K562 (cell line): ENCODE results near the gene PIK3CD. TPM values are rescaled to one million over a fixed set of nuclear protein-coding genes. Genes with fewer than 3 reads are reported as not detected.

Source experiments
- ARID1B ChIP-seq: fragments of 450-650 bp; IDR thresholded peaks from 2 replicates; pipeline ENCODE4 v1.6.1; 2016; ENCODE audit warnings: antibody characterized with exemption, mild to moderate bottlenecking, inconsistent platforms
- BCL6 ChIP-seq: fragments of 250-450 bp; sonication (Bioruptor Pico); IDR thresholded peaks from 2 replicates; pipeline ENCODE4 v1.4.0; 2020
- GTF2A2 ChIP-seq: IDR thresholded peaks from 2 replicates; pipeline ENCODE4 v1.6.1; 2016; ENCODE audit warnings: mild to moderate bottlenecking, missing genetic modification characterization, missing compliant biosample characterization
- MECOM ChIP-seq: fragments of 250-450 bp; sonication (Bioruptor Pico); IDR thresholded peaks from 2 replicates; pipeline ENCODE4 v1.8.0; 2022; ENCODE audit warnings: inconsistent platforms
- SMARCA4 ChIP-seq: fragments of 450-650 bp; IDR thresholded peaks from 2 replicates; pipeline ENCODE4 v1.6.1; 2016
- TCFL5 ChIP-seq: fragments of 250-450 bp; sonication (Bioruptor Pico); conservative IDR thresholded peaks from 2 replicates; pipeline ENCODE4 v1.6.1; 2021; ENCODE audit warnings: mild to moderate bottlenecking, moderate library complexity, matching md5 sums
- ZNF133 ChIP-seq: fragments of 250-450 bp; sonication (Bioruptor Pico); IDR thresholded peaks from 2 replicates; pipeline ENCODE4 v1.4.0; 2020; ENCODE audit warnings: mild to moderate bottlenecking
- ZNF354B ChIP-seq: fragments of 250-450 bp; sonication (Bioruptor Pico); IDR thresholded peaks from 2 replicates; pipeline ENCODE4 v1.4.0; 2020
- ZNF507 ChIP-seq: conservative IDR thresholded peaks from 2 replicates; pipeline ENCODE4 v1.6.1; 2017; ENCODE audit warnings: missing genetic modification characterization, missing compliant biosample characterization
- polyA plus RNA-seq, 8 experiments: library from polyadenylated mRNA; depleted of rRNA in 4 of 8; stranded (reverse) in 5 of 8; unstranded in 3 of 8; fragments of >200 nt; fragmentation: Nextera tagmentation in 2 of 8; fragmentation: Illumina TruSeq in 1 of 8; extraction: Ambion mirVana in 2 of 8; extraction: Trizol in 1 of 8; gene quantifications; 2 replicates each; pipeline versions ENCODE4 v1.2.1 to v1.2.3, GENCODE V29; 2011 to 2014; ENCODE audit warnings: inconsistent platforms in 1 of 8, missing spikeins in 1 of 8
- total RNA-seq, 7 experiments: library from RNA; depleted of rRNA in 6 of 7; stranded (reverse); fragments of >200 nt in 6 of 7; fragmentation: Illumina TruSeq in 2 of 7; extraction: Trizol in 2 of 7; gene quantifications; 2 replicates each; pipeline versions ENCODE4 v1.2.1 to v1.2.3, GENCODE V29; 2011 to 2021; ENCODE audit warnings: low replicate concordance in 1 of 7
- TF ChIP-seq, protein P1 (sequence below), 3 experiments: IDR thresholded peaks in 2 of 3; conservative IDR thresholded peaks in 1 of 3; 2 replicates each; pipeline ENCODE4 v1.5.1; 2011 to 2012; ENCODE audit warnings: low read length in 3 of 3, mild to moderate bottlenecking in 3 of 3, control low read depth in 2 of 3, improper control_type of control experiment in 1 of 3, inconsistent platforms in 1 of 3, low read depth in 1 of 3, mixed read lengths in 1 of 3, moderate library complexity in 1 of 3; ENCODE audit not compliant: insufficient read depth in 2 of 3
- TF ChIP-seq, protein P2 (sequence below): fragments of 450-650 bp; formaldehyde crosslinking; IDR thresholded peaks from 2 replicates; pipeline ENCODE4 v1.4.0; 2020; ENCODE audit warnings: mild to moderate bottlenecking, moderate library complexity
- TF ChIP-seq, protein P3 (sequence below): fragments of 450-650 bp; formaldehyde crosslinking; IDR thresholded peaks from 2 replicates; pipeline ENCODE4 v1.4.0; 2022; ENCODE audit warnings: missing genetic modification characterization
- TF ChIP-seq, protein P4 (sequence below), 2 experiments: fragments of 450-650 bp in 1 of 2; sonication (generic) in 1 of 2; formaldehyde crosslinking in 1 of 2; IDR thresholded peaks in 1 of 2; conservative IDR thresholded peaks in 1 of 2; 2 replicates each; pipeline versions ENCODE4 v1.6.1 to v1.8.1; 2016 to 2023; ENCODE audit warnings: mild to moderate bottlenecking in 2 of 2, moderate library complexity in 2 of 2, inconsistent platforms in 1 of 2, missing genetic modification reagents in 1 of 2
- TF ChIP-seq, protein P5 (sequence below), 3 experiments: fragments of 200-800 bp in 1 of 3; sonication (Bioruptor generic) in 1 of 3; sonication (generic) in 1 of 3; formaldehyde crosslinking in 1 of 3; IDR thresholded peaks; 2 replicates each; pipeline versions ENCODE4 v1.6.1 to v1.8.0; 2016 to 2022; ENCODE audit warnings: mild to moderate bottlenecking in 2 of 3, missing compliant biosample characterization in 2 of 3, missing genetic modification characterization in 2 of 3, missing genetic modification reagents in 1 of 3
- TF ChIP-seq, protein P6 (sequence below): fragments of 450-650 bp; formaldehyde crosslinking; IDR thresholded peaks from 2 replicates; pipeline ENCODE4 v1.4.0; 2022; ENCODE audit warnings: mild to moderate bottlenecking, moderate library complexity

The PIK3CD gene
- total and polyA plus RNA-seq, 9 of the 15 experiments (the other 6 are each of a cell fraction or from before 2014, with no cell fraction given), result 1.8 to 20.8 (median 7.2) TPM

DNA sequence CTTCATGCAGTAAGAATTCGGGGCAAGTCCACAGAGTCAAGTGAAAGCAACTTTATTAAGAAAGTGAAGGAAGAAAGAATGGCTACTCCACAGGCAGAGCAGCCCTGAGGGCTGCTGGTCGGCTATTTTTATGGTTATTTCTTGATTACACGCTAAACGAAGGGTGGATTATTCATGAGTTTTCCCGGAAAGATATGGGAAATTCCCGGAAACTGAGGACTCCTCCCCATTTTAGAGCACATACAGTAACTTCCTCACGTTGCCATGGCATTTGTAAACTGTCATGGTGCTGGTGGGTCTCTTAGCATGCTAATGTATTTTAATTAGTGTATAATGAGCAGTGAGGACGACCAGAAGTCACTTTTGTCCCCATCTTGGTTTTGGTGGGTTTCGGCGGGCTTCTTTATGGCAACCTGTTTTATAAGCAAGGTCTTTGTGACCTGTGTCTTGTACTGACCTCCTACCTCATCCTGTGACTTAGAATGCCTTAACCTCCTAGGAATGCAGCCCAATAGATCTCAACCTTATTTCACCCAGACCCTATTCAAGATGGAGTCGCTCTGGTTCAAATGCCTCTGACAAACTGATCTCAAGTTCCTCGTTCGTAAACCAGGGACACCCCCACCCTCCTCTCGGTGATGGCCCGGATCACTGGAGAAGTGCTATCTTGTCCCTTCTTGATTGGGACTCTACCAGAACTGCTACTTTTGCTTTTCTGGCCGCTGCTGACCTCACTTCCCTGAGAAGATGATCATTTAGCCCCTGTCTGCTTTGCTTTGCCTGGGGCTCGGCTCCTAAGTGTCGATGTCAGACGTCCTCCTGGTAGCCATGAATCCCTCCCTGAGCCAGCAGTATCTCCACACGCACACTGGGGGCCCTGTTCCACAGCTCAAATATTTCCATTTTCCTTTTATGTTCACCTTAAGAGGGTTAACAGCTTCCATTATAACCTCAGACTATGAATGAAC lies 123.5 kb downstream of the PIK3CD start (continued):
- TF ChIP-seq ZNF354B (CRISPR knock-in tag), result peak; percentile 68; the same call in 1 of the 2 replicates
- TF ChIP-seq MECOM (CRISPR knock-in tag), result peak; percentile 92
- TF ChIP-seq, protein P1, sequence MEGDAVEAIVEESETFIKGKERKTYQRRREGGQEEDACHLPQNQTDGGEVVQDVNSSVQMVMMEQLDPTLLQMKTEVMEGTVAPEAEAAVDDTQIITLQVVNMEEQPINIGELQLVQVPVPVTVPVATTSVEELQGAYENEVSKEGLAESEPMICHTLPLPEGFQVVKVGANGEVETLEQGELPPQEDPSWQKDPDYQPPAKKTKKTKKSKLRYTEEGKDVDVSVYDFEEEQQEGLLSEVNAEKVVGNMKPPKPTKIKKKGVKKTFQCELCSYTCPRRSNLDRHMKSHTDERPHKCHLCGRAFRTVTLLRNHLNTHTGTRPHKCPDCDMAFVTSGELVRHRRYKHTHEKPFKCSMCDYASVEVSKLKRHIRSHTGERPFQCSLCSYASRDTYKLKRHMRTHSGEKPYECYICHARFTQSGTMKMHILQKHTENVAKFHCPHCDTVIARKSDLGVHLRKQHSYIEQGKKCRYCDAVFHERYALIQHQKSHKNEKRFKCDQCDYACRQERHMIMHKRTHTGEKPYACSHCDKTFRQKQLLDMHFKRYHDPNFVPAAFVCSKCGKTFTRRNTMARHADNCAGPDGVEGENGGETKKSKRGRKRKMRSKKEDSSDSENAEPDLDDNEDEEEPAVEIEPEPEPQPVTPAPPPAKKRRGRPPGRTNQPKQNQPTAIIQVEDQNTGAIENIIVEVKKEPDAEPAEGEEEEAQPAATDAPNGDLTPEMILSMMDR (IDR thresholded peaks at IDR 0.05 in 2 of 3, conservative IDR thresholded peaks at IDR 0.05 in 1 of 3; ENCODE audit: insufficient read depth in 2 of 3, low read depth in 1 of 3, low read length in 3 of 3), result 0 out of 6 replicates have a peak, but pooled peaks of 1 of the 3 experiments have one; percentile 16
- peak; percentile 83; the same call in 1 of the 2 replicates for TF ChIP-seq GTF2A2 (tag)
- 0 out of 2 replicates have a peak, but pooled peaks have one; percentile 48 for TF ChIP-seq ZNF507
- TF ChIP-seq, protein P2, sequence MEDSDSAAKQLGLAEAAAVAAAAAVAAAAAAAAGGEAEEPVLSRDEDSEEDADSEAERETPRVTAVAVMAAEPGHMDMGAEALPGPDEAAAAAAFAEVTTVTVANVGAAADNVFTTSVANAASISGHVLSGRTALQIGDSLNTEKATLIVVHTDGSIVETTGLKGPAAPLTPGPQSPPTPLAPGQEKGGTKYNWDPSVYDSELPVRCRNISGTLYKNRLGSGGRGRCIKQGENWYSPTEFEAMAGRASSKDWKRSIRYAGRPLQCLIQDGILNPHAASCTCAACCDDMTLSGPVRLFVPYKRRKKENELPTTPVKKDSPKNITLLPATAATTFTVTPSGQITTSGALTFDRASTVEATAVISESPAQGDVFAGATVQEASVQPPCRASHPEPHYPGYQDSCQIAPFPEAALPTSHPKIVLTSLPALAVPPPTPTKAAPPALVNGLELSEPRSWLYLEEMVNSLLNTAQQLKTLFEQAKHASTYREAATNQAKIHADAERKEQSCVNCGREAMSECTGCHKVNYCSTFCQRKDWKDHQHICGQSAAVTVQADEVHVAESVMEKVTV (CRISPR knock-in tag), result no peak
- TF ChIP-seq BCL6 (CRISPR knock-in tag), result peak; percentile 65; the same call in 1 of the 2 replicates
- peak; percentile 86; the same call in 1 of the 2 replicates for TF ChIP-seq ZNF133
- TF ChIP-seq SMARCA4, result peak; percentile 26; the same call in 1 of the 2 replicates
- TF ChIP-seq, protein P3, sequence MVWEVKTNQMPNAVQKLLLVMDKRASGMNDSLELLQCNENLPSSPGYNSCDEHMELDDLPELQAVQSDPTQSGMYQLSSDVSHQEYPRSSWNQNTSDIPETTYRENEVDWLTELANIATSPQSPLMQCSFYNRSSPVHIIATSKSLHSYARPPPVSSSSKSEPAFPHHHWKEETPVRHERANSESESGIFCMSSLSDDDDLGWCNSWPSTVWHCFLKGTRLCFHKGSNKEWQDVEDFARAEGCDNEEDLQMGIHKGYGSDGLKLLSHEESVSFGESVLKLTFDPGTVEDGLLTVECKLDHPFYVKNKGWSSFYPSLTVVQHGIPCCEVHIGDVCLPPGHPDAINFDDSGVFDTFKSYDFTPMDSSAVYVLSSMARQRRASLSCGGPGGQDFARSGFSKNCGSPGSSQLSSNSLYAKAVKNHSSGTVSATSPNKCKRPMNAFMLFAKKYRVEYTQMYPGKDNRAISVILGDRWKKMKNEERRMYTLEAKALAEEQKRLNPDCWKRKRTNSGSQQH (CRISPR knock-in tag), result peak; percentile 69; the same call in 1 of the 2 replicates
- TF ChIP-seq ARID1B, result peak; percentile 52; the same call in 1 of the 2 replicates
- TF ChIP-seq, protein P4, sequence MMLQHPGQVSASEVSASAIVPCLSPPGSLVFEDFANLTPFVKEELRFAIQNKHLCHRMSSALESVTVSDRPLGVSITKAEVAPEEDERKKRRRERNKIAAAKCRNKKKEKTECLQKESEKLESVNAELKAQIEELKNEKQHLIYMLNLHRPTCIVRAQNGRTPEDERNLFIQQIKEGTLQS (IDR thresholded peaks at IDR 0.05), result no peak
- TF ChIP-seq, protein P4 (CRISPR knock-in tag; conservative IDR thresholded peaks at IDR 0.05), result no peak
- TF ChIP-seq, protein P5, sequence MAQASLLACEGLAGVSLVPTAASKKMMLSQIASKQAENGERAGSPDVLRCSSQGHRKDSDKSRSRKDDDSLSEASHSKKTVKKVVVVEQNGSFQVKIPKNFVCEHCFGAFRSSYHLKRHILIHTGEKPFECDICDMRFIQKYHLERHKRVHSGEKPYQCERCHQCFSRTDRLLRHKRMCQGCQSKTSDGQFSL (CRISPR knock-in tag; IDR thresholded peaks at IDR 0.05), result no peak
- TF ChIP-seq, protein P5 (tag; IDR thresholded peaks at IDR 0.05), result peak in 1 of 2 experiments; percentile 94; a peak in 2 of 4 replicates
- TF ChIP-seq, protein P6, sequence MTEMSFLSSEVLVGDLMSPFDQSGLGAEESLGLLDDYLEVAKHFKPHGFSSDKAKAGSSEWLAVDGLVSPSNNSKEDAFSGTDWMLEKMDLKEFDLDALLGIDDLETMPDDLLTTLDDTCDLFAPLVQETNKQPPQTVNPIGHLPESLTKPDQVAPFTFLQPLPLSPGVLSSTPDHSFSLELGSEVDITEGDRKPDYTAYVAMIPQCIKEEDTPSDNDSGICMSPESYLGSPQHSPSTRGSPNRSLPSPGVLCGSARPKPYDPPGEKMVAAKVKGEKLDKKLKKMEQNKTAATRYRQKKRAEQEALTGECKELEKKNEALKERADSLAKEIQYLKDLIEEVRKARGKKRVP (CRISPR knock-in tag), result peak; percentile 76
- peak; percentile 64; the same call in 1 of the 2 replicates for TF ChIP-seq TCFL5 (CRISPR knock-in tag)
